Measurements from ENCODE around the gene GPR183. TPM values are rescaled to one million over a fixed set of nuclear protein-coding genes. Genes with fewer than 3 reads are reported as not detected.

The GPR183 gene
- total and polyA plus RNA-seq, 10 of the 15 experiments (the other 5 are each of a cell fraction or from before 2014, with no cell fraction given) = 134 to 669 (median 225) TPM

DNA sequence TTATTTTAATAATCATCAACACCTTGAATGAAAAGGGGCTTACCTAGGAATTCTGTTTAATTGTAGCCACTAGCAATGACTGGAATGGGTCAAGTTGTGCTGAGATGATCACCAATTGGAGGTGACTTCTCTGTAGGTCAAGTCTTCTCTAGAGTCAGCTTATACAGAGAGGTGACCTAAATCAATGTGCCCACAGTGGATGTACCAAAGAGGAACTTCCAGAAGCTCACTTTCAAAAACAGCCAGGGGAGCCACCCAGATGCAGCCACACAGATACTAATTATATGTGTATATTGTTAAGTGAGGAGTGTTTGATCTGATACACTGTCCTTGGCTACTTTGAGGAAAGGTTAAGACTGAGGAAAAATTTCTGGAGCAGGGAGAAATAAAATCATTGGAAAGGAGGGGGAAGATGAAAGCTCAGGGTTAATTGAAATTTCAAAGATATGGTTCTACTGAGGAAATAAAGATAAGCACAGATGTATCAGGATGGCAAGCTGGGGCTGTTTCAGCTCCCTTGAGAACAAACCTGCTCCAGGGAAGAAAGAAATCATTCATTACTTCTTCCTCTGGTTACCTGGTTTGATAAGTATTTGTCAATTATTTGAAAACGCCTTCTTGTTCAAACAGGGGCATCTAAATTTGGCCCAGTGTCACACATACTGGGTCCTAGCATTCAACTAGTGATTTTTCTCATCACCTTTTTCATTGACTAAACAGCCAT is 5.1 kb downstream of the GPR183 start (continued):
- TF ChIP-seq, protein P1, sequence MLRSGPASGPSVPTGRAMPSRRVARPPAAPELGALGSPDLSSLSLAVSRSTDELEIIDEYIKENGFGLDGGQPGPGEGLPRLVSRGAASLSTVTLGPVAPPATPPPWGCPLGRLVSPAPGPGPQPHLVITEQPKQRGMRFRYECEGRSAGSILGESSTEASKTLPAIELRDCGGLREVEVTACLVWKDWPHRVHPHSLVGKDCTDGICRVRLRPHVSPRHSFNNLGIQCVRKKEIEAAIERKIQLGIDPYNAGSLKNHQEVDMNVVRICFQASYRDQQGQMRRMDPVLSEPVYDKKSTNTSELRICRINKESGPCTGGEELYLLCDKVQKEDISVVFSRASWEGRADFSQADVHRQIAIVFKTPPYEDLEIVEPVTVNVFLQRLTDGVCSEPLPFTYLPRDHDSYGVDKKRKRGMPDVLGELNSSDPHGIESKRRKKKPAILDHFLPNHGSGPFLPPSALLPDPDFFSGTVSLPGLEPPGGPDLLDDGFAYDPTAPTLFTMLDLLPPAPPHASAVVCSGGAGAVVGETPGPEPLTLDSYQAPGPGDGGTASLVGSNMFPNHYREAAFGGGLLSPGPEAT (IDR thresholded peaks at IDR 0.05; ENCODE audit: low read depth) = 0 out of 2 replicates have a peak, but pooled peaks have one; percentile 26
- TF ChIP-seq IKZF1 (conservative IDR thresholded peaks at IDR 0.05) (peak; percentile 30; the same call in 1 of the 2 replicates), SMAD1 (IDR thresholded peaks at IDR 0.05; ENCODE audit: low read depth, partially characterized antibody) (peak; percentile 8)
- TF ChIP-seq, protein P2, sequence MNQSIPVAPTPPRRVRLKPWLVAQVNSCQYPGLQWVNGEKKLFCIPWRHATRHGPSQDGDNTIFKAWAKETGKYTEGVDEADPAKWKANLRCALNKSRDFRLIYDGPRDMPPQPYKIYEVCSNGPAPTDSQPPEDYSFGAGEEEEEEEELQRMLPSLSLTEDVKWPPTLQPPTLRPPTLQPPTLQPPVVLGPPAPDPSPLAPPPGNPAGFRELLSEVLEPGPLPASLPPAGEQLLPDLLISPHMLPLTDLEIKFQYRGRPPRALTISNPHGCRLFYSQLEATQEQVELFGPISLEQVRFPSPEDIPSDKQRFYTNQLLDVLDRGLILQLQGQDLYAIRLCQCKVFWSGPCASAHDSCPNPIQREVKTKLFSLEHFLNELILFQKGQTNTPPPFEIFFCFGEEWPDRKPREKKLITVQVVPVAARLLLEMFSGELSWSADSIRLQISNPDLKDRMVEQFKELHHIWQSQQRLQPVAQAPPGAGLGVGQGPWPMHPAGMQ (IDR thresholded peaks at IDR 0.05; ENCODE audit: borderline replicate concordance) = no peak

DNA sequence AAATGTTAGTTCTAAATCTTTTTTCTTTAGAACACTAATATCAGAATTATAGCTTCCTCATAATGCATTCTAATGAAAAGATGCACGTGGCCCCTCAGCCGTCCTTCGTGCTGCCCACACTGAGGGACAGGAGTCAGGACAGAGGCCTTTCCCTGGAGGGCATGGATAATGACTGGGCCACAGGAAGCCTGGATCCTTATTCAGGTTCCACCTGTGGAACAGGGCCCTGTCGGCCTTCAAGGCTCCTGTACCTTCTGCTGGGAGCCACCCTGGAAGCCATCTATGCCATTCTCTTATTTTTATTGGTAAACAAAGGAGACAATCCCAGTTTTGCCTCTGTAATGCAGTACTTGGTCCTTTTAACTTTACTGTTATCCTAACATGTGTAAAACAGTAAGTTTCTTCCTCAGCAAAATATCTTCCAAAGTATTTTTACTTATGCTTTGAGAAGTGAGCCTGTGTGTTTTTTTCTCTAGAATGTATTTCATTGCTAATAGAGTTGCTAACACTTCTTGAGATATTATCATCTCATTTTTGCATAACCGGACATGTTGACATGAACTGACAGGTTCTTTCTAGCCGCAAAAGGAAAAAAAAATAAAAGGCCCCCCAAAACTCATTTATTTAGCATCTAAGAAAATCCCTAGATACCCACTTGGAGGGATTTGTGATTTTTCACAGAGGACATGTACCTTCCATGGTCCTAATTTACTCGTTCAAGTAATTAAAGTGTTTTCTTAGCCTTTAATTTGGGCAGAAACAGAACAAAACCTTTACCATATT is 6.0 kb downstream of the GPR183 start:
- ChIA-PET POLR2A (interaction anchor here (0.5 to 8.0 kb wide), 7 partner anchors 19 to 689 kb away, joined by 3 to 59 read pairs (median 8); no protein-coding TSS in a partner anchor), CTCF (interaction anchor here (1.1 to 6.7 kb wide), 12 partner anchors 13 to 141 kb away, joined by 3 to 61 read pairs (median 6); no protein-coding TSS in a partner anchor), SMC1A (ENCODE audit: uncharacterized antibody, unreplicated experiment) (interaction anchor here (1.0 to 13.7 kb wide), 21 partner anchors 7 to 135 kb away, joined by 3 to 264 read pairs (median 20); partner anchors contain the start of gene GPR183), RAD21 (ENCODE audit: unreplicated experiment) (interaction anchor here (0.7 to 14.1 kb wide), 21 partner anchors 9 to 135 kb away, joined by 3 to 247 read pairs (median 14); no protein-coding TSS in a partner anchor)
- no peak for DNase-seq (ENCODE audit: low read depth, low spot score)
- Histone ChIP-seq H4K20me1 (ENCODE audit: control insufficient read depth, insufficient read depth) (no peaks in the 10 kb centered on the region; the same call in 1 of the 2 replicates), H3K4me3 (peak overlapping the region; percentile 98), H3K4me1 (ENCODE audit: control insufficient read depth, insufficient read depth, low read length) (peaks cover 18% of the 10 kb centered on the region), H3K4me2 (ENCODE audit: control insufficient read depth, insufficient read depth) (peak overlapping the region; percentile 64), H3K9ac (ENCODE audit: control insufficient read depth, insufficient read depth, low read length) (peak overlapping the region; percentile 83), H2AFZ (ENCODE audit: control insufficient read depth, low read depth, low read length) (no peak overlapping the region), H3K9me3 (replicated peaks; ENCODE audit: control insufficient read depth, insufficient read depth, low read length) (no peaks in the 10 kb centered on the region), H3K27ac (ENCODE audit: control insufficient read depth, insufficient read depth) (peak overlapping the region; percentile 93), H3K36me3 (ENCODE audit: control insufficient read depth in 2 of 2, insufficient read depth in 2 of 2, low read length in 1 of 2) (peaks cover 0 to 12% of the 10 kb centered on the region in 2 experiments; a peak in 3 of 4 replicates), H3K27me3 (replicated peaks in 1 of 2; ENCODE audit: control insufficient read depth in 2 of 2, insufficient read depth in 2 of 2, low read length in 1 of 2) (no peaks in the 10 kb centered on the region), H3K79me2 (ENCODE audit: control insufficient read depth, insufficient read depth, low read length) (peaks cover 100% of the 10 kb centered on the region)
- in situ Hi-C loops (cut with MboI) (no loop called here), intact Hi-C loops (cut with micrococcal nuclease; ENCODE audit: unreplicated experiment) (loop anchor here (2.0 to 10.0 kb wide), 3 partner anchors 18 to 204 kb away; partner anchors contain the start of gene TM9SF2)
- 2% methylated on average over 7 of the region's 7 CpGs for WGBS (ENCODE audit: insufficient coverage, insufficient replicate concordance, low lambda C conversion rate, missing lambda C conversion rate)
- ATAC-seq = peak; percentile 0; the same call in 1 of the 3 replicates
- no peak for FAIRE-seq
- BruUV-seq (replicated peaks) = no TSS peak
- TF ChIP-seq, protein P3, sequence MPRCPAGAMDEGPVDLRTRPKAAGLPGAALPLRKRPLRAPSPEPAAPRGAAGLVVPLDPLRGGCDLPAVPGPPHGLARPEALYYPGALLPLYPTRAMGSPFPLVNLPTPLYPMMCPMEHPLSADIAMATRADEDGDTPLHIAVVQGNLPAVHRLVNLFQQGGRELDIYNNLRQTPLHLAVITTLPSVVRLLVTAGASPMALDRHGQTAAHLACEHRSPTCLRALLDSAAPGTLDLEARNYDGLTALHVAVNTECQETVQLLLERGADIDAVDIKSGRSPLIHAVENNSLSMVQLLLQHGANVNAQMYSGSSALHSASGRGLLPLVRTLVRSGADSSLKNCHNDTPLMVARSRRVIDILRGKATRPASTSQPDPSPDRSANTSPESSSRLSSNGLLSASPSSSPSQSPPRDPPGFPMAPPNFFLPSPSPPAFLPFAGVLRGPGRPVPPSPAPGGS (IDR thresholded peaks at IDR 0.05; ENCODE audit: borderline replicate concordance, insufficient read depth, low read depth, low read length, poor library complexity, severe bottlenecking) = peak; percentile 11
- TF ChIP-seq EP300 (IDR thresholded peaks at IDR 0.05; ENCODE audit: borderline replicate concordance in 1 of 2, control insufficient read depth in 1 of 2, low read depth in 2 of 2, low read length in 2 of 2) = peak in 1 of 2 experiments; percentile 18; a peak in 1 of 4 replicates
- TF ChIP-seq, protein P4, sequence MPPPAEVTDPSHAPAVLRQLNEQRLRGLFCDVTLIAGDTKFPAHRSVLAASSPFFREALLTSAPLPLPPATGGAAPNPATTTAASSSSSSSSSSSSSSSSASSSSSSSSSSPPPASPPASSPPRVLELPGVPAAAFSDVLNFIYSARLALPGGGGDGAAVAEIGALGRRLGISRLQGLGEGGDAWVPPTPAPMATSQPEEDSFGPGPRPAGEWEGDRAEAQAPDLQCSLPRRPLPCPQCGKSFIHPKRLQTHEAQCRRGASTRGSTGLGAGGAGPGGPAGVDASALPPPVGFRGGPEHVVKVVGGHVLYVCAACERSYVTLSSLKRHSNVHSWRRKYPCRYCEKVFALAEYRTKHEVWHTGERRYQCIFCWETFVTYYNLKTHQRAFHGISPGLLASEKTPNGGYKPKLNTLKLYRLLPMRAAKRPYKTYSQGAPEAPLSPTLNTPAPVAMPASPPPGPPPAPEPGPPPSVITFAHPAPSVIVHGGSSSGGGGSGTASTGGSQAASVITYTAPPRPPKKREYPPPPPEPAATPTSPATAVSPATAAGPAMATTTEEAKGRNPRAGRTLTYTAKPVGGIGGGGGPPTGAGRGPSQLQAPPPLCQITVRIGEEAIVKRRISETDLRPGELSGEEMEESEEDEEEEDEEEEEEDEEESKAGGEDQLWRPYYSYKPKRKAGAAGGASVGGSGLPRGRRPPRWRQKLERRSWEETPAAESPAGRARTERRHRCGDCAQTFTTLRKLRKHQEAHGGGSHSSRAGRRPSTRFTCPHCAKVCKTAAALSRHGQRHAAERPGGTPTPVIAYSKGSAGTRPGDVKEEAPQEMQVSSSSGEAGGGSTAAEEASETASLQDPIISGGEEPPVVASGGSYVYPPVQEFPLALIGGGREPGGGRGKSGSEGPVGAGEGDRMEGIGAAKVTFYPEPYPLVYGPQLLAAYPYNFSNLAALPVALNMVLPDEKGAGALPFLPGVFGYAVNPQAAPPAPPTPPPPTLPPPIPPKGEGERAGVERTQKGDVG (CRISPR knock-in tag; IDR thresholded peaks at IDR 0.05) = peak; percentile 13; the same call in 1 of the 2 replicates

Measured in GM12878 (cell line).